SK-N-SH (cell line): ENCODE results near the gene DIS3L. TPM values are rescaled to one million over a fixed set of nuclear protein-coding genes. Genes with fewer than 3 reads are reported as not detected.

Source experiments
- CTCF ChIA-PET: fragments of 300-600, 350-600 bp; formaldehyde crosslinking; extraction: SDS; loops from one replicate; lab custom pipeline; 2021; lab: Yijun Ruan, JAX
- POLR2A ChIA-PET: fragments of 350-600 bp; sonication (Branson Sonifier 250); formaldehyde crosslinking; extraction: SDS; loops from one replicate; lab custom pipeline; 2020; ENCODE audit warnings: antibody characterized with exemption, inconsistent platforms; lab: Yijun Ruan, JAX
- DNase-seq: peaks from one replicate; pipeline ENCODE4 v3.0.0; 2012
- H2AFZ ChIP-seq: fragments of 200-600 bp; sonication (generic); 2 replicates; pipeline ENCODE4 v1.8.1; 2016; ENCODE audit warnings: antibody characterized with exemption, mild to moderate bottlenecking, low read depth
- H3F3A ChIP-seq: fragments of 200-600 bp; sonication (generic); replicated peaks from 2 replicates; pipeline ENCODE3; 2016; ENCODE audit warnings: antibody characterized with exemption, mild to moderate bottlenecking; ENCODE audit not compliant: insufficient read depth
- H3K27ac ChIP-seq, 2 experiments: fragments of 200-500 bp in 1 of 2; fragments of 200-600 bp in 1 of 2; sonication (Bioruptor generic) in 1 of 2; sonication (generic), shearing (Covaris generic) in 1 of 2; 2 replicates each; pipeline versions ENCODE4 v1.5.1 to v1.6.1; 2014 to 2016; ENCODE audit warnings: low read depth in 2 of 2, inconsistent platforms in 1 of 2, low read length in 1 of 2, mild to moderate bottlenecking in 1 of 2, mixed read lengths in 1 of 2
- H3K27me3 ChIP-seq: fragments of 200-600 bp; sonication (generic), shearing (Covaris generic); 2 replicates; pipeline ENCODE4 v1.6.1; 2016; ENCODE audit warnings: mixed run types; ENCODE audit not compliant: insufficient read depth
- H3K36me3 ChIP-seq, 2 experiments: fragments of 200-500 bp in 1 of 2; fragments of 200-600 bp in 1 of 2; sonication (Bioruptor generic) in 1 of 2; sonication (generic) in 1 of 2; replicated peaks in 1 of 2; 2 replicates each; pipeline versions ENCODE3 to v1.5.1; 2014 to 2016; ENCODE audit warnings: low read length in 1 of 2, mild to moderate bottlenecking in 1 of 2; ENCODE audit not compliant: insufficient read depth in 2 of 2, control insufficient read depth in 1 of 2
- H3K4me1 ChIP-seq, 2 experiments: fragments of 200-500 bp in 1 of 2; fragments of 200-600 bp in 1 of 2; sonication (Bioruptor generic) in 1 of 2; sonication (generic), shearing (Covaris generic) in 1 of 2; 2 replicates each; pipeline versions ENCODE4 v1.5.1 to v1.6.1; 2014 to 2016; ENCODE audit warnings: low read depth in 1 of 2, low read length in 1 of 2, mixed run types in 1 of 2; ENCODE audit not compliant: insufficient read depth in 2 of 2, control insufficient read depth in 1 of 2
- H3K4me2 ChIP-seq: fragments of 200-600 bp; sonication (generic), shearing (Covaris generic); 2 replicates; pipeline ENCODE4 v1.6.1; 2017; ENCODE audit warnings: mixed run types
- H3K4me3 ChIP-seq, 2 experiments: fragments of 200-500 bp in 1 of 2; fragments of 200-600 bp in 1 of 2; sonication (Bioruptor generic) in 1 of 2; sonication (generic), shearing (Covaris generic) in 1 of 2; 2 replicates each; pipeline versions ENCODE4 v1.5.1 to v1.8.1; 2014 to 2016; ENCODE audit warnings: low read depth in 2 of 2, inconsistent platforms in 1 of 2, low read length in 1 of 2, mild to moderate bottlenecking in 1 of 2, mixed read lengths in 1 of 2, moderate library complexity in 1 of 2
- H3K79me2 ChIP-seq: fragments of 200-600 bp; sonication (generic); 2 replicates; pipeline ENCODE4 v1.8.1; 2017; ENCODE audit warnings: mild to moderate bottlenecking; ENCODE audit not compliant: insufficient read depth
- H3K9ac ChIP-seq: fragments of 200-600 bp; sonication (generic); 2 replicates; pipeline ENCODE4 v1.6.1; 2017; ENCODE audit warnings: mixed run types
- H3K9me2 ChIP-seq: fragments of 200-600 bp; sonication (generic); 2 replicates; pipeline ENCODE4 v1.6.1; 2017; ENCODE audit warnings: mixed run types
- H3K9me3 ChIP-seq: fragments of 200-600 bp; sonication (generic); 2 replicates; pipeline ENCODE4 v1.6.1; 2017; ENCODE audit warnings: mixed run types, mild to moderate bottlenecking, moderate library complexity
- H4K20me1 ChIP-seq: fragments of 200-600 bp; sonication (generic); 2 replicates; pipeline ENCODE4 v1.6.1; 2017; ENCODE audit warnings: mild to moderate bottlenecking, mixed run types; ENCODE audit not compliant: insufficient read depth
- CTCF ChIP-seq: fragments of 200-600 bp; sonication (generic); IDR thresholded peaks from 2 replicates; pipeline ENCODE4 v1.6.1; 2017; ENCODE audit warnings: antibody characterized with exemption, mild to moderate bottlenecking, moderate library complexity
- ELF1 ChIP-seq: IDR thresholded peaks from 2 replicates; pipeline ENCODE4 v1.4.0; 2012
- EZH2phosphoT487 ChIP-seq: fragments of 200-600 bp; sonication (generic); IDR thresholded peaks from 2 replicates; pipeline ENCODE4 v1.6.1; 2017; ENCODE audit warnings: low read depth, mixed run types, mild to moderate bottlenecking, antibody characterized with exemption, moderate library complexity, borderline replicate concordance
- GABPA ChIP-seq: IDR thresholded peaks from 2 replicates; pipeline ENCODE4 v1.4.0; 2012; ENCODE audit warnings: low read depth, mild to moderate bottlenecking
- GATA2 ChIP-seq: sonication (generic); formaldehyde crosslinking; IDR thresholded peaks from 2 replicates; pipeline ENCODE4 v1.5.0; 2020; ENCODE audit warnings: mild to moderate bottlenecking, missing genetic modification reagents
- MEF2A ChIP-seq: IDR thresholded peaks from 2 replicates; pipeline ENCODE4 v1.4.0; 2012; ENCODE audit warnings: low read depth, borderline replicate concordance
- MXI1 ChIP-seq: IDR thresholded peaks from 2 replicates; pipeline ENCODE4 v1.6.1; 2012; ENCODE audit warnings: mild to moderate bottlenecking, low read depth, low read length, improper control_type of control experiment
- NRF1 ChIP-seq: IDR thresholded peaks from 2 replicates; pipeline ENCODE4 v1.6.1; 2012; ENCODE audit warnings: low read depth, mild to moderate bottlenecking, low read length
- PBX3 ChIP-seq: IDR thresholded peaks from 2 replicates; pipeline ENCODE4; 2012
- POLR2AphosphoS5 ChIP-seq: IDR thresholded peaks from 2 replicates; pipeline ENCODE4 v1.6.1; 2012; ENCODE audit warnings: low read depth, low read length
- RAD21 ChIP-seq: IDR thresholded peaks from 2 replicates; pipeline ENCODE4 v1.6.1; 2012; ENCODE audit warnings: mild to moderate bottlenecking, low read length
- TCF12 ChIP-seq: IDR thresholded peaks from 2 replicates; pipeline ENCODE4 v1.4.0; 2012
- YY1 ChIP-seq: IDR thresholded peaks from 2 replicates; pipeline ENCODE4 v1.4.0; 2012; ENCODE audit warnings: low read depth, mild to moderate bottlenecking
- WGBS: methylation state at CpG from one replicate; pipeline ENCODE4 v1.1.6; 2017; ENCODE audit warnings: low lambda C conversion rate; 5-methylcytosine and 5-hydroxymethylcytosine counted together
- polyA plus RNA-seq, 3 experiments: library from polyadenylated mRNA; depleted of rRNA; stranded (reverse); fragments of >200 nt; gene quantifications; 2 replicates each; pipeline ENCODE4 v1.2.3, GENCODE V29; 2012
- TF ChIP-seq, protein P1 (sequence below): fragments of 150-350 bp; IDR thresholded peaks from 2 replicates; pipeline ENCODE4 v1.6.1; 2017; ENCODE audit warnings: antibody characterized with exemption, low read length, low read depth, borderline replicate concordance
- TF ChIP-seq, protein P2 (sequence below): IDR thresholded peaks from 2 replicates; pipeline ENCODE4 v1.4.0; 2012; ENCODE audit warnings: low read depth, borderline replicate concordance
- TF ChIP-seq, protein P3 (sequence below): fragments of 150-350 bp; IDR thresholded peaks from 2 replicates; pipeline ENCODE4 v1.6.1; 2016; ENCODE audit warnings: mild to moderate bottlenecking, low read depth, low read length

Gene DIS3L
- polyA plus RNA-seq, 1 of the 3 experiments (the other 2 are of a cell fraction): 11.5 TPM

DNA sequence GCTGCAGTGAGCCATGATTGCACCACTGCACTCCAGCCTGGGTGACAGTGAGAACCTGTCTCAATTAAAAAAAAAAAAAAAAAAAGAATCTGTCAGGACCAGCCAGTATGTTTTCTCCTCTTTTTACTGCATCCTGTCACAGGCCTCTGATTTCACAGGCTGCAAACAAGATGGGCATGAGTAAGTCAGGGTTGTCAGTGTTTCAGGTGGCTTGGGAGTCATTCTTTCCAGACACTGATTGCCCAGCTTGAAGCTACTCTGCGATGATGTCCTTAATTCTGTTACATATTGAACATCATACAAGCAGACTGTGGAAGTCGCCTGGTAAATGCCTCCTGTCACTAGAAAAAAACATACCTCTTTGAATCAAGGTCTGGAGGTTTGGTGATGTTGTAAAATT is 18.8 kb downstream of the DIS3L start:
- Histone ChIP-seq H3K79me2 (no peaks in the 10 kb centered on the region), H3K36me3 (peaks cover 38 to 47% of the 10 kb centered on the region in 2 experiments), H3K4me2 (no peak overlapping the region), H3K27me3 (no peaks in the 10 kb centered on the region), H3K27ac (no peak overlapping the region), H3K9ac (no peak overlapping the region), H4K20me1 (no peaks in the 10 kb centered on the region), H2AFZ (no peak overlapping the region), H3F3A (no peaks in the 10 kb centered on the region), H3K9me3 (no peaks in the 10 kb centered on the region), H3K4me3 (no peak overlapping the region)
- ChIA-PET POLR2A (no interaction called here), CTCF (interaction anchor here (1.4 kb wide), 1 partner anchor 24 kb away, joined by 3 read pairs; no protein-coding TSS in a partner anchor)
- 96% methylated on average over 2 of the region's 2 CpGs for WGBS
- DNase-seq: no peak
- no peak for TF ChIP-seq NRF1
- no peak for TF ChIP-seq MXI1
- TF ChIP-seq POLR2AphosphoS5: no peak
- no peak for TF ChIP-seq EZH2phosphoT487
- TF ChIP-seq PBX3: no peak
- TF ChIP-seq, protein P1, sequence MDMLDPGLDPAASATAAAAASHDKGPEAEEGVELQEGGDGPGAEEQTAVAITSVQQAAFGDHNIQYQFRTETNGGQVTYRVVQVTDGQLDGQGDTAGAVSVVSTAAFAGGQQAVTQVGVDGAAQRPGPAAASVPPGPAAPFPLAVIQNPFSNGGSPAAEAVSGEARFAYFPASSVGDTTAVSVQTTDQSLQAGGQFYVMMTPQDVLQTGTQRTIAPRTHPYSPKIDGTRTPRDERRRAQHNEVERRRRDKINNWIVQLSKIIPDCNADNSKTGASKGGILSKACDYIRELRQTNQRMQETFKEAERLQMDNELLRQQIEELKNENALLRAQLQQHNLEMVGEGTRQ: no peak
- TF ChIP-seq MEF2A: no peak
- TF ChIP-seq CTCF: no peak
- no peak for TF ChIP-seq ELF1
- no peak for TF ChIP-seq TCF12
- TF ChIP-seq, protein P2, sequence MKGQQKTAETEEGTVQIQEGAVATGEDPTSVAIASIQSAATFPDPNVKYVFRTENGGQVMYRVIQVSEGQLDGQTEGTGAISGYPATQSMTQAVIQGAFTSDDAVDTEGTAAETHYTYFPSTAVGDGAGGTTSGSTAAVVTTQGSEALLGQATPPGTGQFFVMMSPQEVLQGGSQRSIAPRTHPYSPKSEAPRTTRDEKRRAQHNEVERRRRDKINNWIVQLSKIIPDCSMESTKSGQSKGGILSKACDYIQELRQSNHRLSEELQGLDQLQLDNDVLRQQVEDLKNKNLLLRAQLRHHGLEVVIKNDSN: no peak
- TF ChIP-seq RAD21: no peak
- TF ChIP-seq, protein P3, sequence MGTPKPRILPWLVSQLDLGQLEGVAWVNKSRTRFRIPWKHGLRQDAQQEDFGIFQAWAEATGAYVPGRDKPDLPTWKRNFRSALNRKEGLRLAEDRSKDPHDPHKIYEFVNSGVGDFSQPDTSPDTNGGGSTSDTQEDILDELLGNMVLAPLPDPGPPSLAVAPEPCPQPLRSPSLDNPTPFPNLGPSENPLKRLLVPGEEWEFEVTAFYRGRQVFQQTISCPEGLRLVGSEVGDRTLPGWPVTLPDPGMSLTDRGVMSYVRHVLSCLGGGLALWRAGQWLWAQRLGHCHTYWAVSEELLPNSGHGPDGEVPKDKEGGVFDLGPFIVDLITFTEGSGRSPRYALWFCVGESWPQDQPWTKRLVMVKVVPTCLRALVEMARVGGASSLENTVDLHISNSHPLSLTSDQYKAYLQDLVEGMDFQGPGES: no peak
- TF ChIP-seq YY1: no peak
- no peak for TF ChIP-seq GABPA
- no peak for TF ChIP-seq GATA2 (CRISPR knock-in tag)
- TF ChIP-seq, all 33 proteins: peak for 0
- no peaks in the 10 kb centered on the region for H3K4me1 ChIP-seq
- no peaks in the 10 kb centered on the region for H3K9me2 ChIP-seq
